Measurements from ENCODE around the gene ADM. TPM values are rescaled to one million over a fixed set of nuclear protein-coding genes. Genes with fewer than 3 reads are reported as not detected.

The ADM gene
- total RNA-seq, 4 donors from 2014 or later = 233 to 1,099 (median 623) TPM

GRCh38 chr11:10329935-10330334 is 25.1 kb downstream of the ADM start:
- DNase-seq (ENCODE audit: low spot score) (no peak), ATAC-seq (ENCODE audit: low FRiP score) (no peak)
- TF ChIP-seq CTCF (IDR thresholded peaks at IDR 0.05) = no peak

- DNase-seq (ENCODE audit: low spot score) = no peak
- no peak for ATAC-seq (ENCODE audit: low FRiP score)
- no peak for TF ChIP-seq CTCF (IDR thresholded peaks at IDR 0.05)
Observed at GRCh38 chr11:10331548-10332289, 26.8 kb downstream of the ADM start.

DNA sequence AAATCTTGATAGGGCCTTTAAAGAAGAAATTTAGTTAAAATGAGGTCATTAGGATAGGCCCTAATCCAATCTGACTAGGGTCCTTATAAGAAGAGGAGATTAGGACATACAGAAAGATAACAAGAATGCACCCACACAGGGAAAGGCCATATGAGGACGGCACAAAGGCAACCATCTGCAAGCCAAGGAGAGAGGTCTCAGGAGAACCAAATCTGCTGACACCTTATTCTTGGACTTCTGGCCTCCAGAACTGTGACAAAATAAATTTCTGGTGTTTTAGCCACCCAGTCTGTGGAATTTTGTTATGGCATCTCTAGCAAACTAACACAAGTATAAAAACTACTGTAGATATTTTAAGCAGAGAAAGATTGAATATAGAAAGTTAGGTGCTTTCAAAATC is 28.6 kb downstream of the ADM start:
- DNase-seq (ENCODE audit: low spot score) (no peak), ATAC-seq (ENCODE audit: low FRiP score) (no peak)
- no peak for TF ChIP-seq CTCF (IDR thresholded peaks at IDR 0.05)

DNA sequence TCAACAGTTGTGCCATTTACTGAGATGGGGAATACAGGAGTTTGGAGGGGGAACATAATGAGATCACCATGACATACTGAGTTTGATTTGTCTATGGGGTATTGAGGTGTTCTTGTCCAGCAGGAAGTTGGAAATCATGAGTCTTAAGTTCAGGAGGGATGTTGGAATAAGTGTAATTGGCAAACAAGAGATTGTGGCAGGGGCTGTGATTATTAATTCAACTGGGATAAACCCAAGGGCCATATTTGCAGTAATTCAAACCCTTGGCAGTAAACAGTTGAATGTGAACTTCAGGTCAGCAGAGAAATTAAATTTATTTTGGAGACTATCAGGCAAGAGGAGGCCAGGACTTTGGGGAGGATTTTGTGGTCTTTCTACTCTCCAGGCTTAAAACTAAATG is 33.4 kb downstream of the ADM start:
- DNase-seq (ENCODE audit: low spot score) (no peak), ATAC-seq (ENCODE audit: low FRiP score) (no peak)
- no peak for TF ChIP-seq CTCF (IDR thresholded peaks at IDR 0.05)

DNA sequence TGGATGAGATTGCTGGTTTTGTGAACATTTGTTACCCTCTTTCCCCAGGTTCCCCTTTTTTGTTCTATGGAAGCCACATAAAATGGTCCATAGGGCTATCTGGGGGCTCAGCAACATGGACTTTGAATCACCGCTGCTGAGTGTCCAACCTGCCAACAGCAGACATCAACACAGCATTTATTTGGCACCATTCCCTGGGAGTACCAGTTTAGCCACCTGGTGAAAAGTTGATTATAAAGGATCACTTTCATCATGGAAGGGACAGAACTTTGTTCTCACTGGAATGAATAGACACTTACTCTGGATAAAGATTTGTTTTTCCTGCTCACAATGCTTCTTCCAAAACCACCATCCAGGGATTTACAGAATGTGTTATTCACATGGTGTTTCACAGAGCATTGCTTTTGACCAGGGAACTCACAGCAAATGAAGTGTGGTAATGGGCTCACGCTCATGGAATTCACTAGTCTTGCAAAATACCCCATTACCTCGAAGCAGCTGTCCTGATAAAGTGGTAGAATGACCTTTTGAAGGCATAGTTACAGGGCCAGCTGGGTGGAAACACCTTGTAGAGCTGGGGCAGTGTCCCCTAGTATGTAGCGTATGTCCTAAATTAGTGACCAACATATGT is 43.9 kb downstream of the ADM start:
- TF ChIP-seq CTCF (IDR thresholded peaks at IDR 0.05) = no peak
- DNase-seq (ENCODE audit: low spot score) = no peak

GRCh38 chr11:10349281-10349665 is 44.4 kb downstream of the ADM start:
- ATAC-seq (ENCODE audit: low FRiP score) (no peak), DNase-seq (ENCODE audit: low spot score) (no peak)
- TF ChIP-seq CTCF (IDR thresholded peaks at IDR 0.05) = no peak

More for the DNA sequence above, 43.9 kb downstream of the ADM start:
- ATAC-seq (ENCODE audit: low FRiP score) = no peak

GRCh38 chr11:10349806-10350205 is 44.9 kb downstream of the ADM start:
- no peak for DNase-seq (ENCODE audit: low spot score)
- TF ChIP-seq CTCF (IDR thresholded peaks at IDR 0.05) = no peak
- no peak for ATAC-seq (ENCODE audit: low FRiP score)

All from omental fat pad (tissue), 4 donors.